Mammary epithelial cell (primary cell): ENCODE results near the gene PPP2R2B.
A peak's percentile ranks its signal among the peaks of the same experiment; 100 is the strongest.

Experiments used
- CTCF ChIP-seq, 2 donors: IDR thresholded peaks in 1 of 2; conservative IDR thresholded peaks in 1 of 2; 2 replicates each; pipeline ENCODE4 v1.5.1; 2011 to 2012; ENCODE audit warnings: inconsistent platforms in 2 of 2, low read length in 2 of 2, mild to moderate bottlenecking in 2 of 2, control low read depth in 1 of 2, low read depth in 1 of 2; ENCODE audit not compliant: insufficient read depth in 1 of 2; ENCODE audit errors: extremely low read depth in 1 of 2
- EZH2 ChIP-seq: IDR thresholded peaks from 2 replicates; pipeline ENCODE4 v1.6.1; 2012; ENCODE audit warnings: low read length, inconsistent platforms, borderline replicate concordance

- TF ChIP-seq CTCF (conservative IDR thresholded peaks at IDR 0.05 in 1 of 2, IDR thresholded peaks at IDR 0.05 in 1 of 2; ENCODE audit: extremely low read depth in 1 of 2, insufficient read depth in 1 of 2, low read depth in 1 of 2, low read length in 2 of 2) (peak; percentile 89 to 94), EZH2 (no peak)
Measured at GRCh38 chr5:146533260-146533857, 345.2 kb downstream of the PPP2R2B start.
